GM20000 (cell line): ENCODE data around the gene HSD17B3.
"Not testable (repeated sequence)": the region's sequence is repeated elsewhere in the genome, so short reads cannot be mapped to it uniquely, and the experiment has no call there.

Source experiments
- DNase-seq: peaks from one replicate; pipeline ENCODE4 v3.0.0; 2012; ENCODE audit warnings: low spot score
- CTCF ChIP-seq: IDR thresholded peaks from 2 replicates; pipeline ENCODE4 v1.5.1; 2012; ENCODE audit warnings: mild to moderate bottlenecking, control low read depth; ENCODE audit errors: extremely low read depth, missing control alignments

The HSD17B3 gene

GRCh38 chr9:96340707-96341106, 38.7 kb upstream of the HSD17B3 start:
- TF ChIP-seq CTCF, result no peak
- no peak for DNase-seq

- TF ChIP-seq CTCF, result no peak
- no peak for DNase-seq
Measured at GRCh38 chr9:96338299-96338698, 36.3 kb upstream of the HSD17B3 start.

DNA sequence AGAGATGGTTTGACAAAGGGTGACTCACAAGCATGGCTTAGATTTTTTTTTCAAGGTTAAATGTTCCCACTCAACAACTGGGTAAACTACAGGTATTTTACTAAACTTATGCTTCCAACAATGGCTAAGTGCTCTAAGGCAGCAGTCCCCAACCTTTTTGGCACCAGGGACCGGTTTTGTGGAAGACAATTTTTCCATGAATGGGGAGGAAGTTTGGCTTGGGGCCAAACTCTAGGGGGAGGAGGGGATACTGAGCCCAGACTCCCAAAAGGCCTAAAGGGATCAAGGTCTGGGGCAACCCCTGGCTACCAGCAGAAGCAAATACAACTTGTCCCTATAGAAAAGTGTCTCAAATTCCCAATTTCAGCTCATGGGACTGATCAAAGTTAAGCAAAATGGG, 32.0 kb upstream of the HSD17B3 start:
- no peak for TF ChIP-seq CTCF
- no peak for DNase-seq

- TF ChIP-seq CTCF, result no peak
Measured at GRCh38 chr9:96331236-96331947, 29.4 kb upstream of the HSD17B3 start.

GRCh38 chr9:96327694-96328352, 25.8 kb upstream of the HSD17B3 start:
- peak; percentile 61 for TF ChIP-seq CTCF
- DNase-seq, result peak; percentile 52

More at GRCh38 chr9:96331236-96331947, 29.4 kb upstream of the HSD17B3 start:
- DNase-seq, result no peak

DNA sequence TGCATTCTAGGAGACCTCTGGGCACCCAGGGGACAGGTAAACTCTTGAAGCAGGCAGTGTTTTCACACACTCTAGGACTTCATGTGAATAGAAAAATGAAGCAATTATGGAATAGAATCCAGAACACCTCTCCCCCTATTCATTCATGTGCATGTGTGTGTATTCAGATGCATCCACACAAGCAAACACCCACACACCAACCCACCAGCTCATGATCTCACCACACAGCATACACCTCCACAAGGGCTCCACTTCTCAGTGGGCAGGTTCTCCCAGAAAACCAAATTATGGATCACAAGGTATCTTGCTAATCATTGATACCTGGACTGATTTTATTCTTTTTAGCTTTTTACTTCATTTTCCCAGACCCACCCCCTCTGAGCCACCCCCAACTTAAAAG, 21.2 kb upstream of the HSD17B3 start:
- no peak for TF ChIP-seq CTCF
- no peak for DNase-seq

GRCh38 chr9:96322736-96323135, 20.8 kb upstream of the HSD17B3 start:
- not testable (repeated sequence) for DNase-seq

DNA sequence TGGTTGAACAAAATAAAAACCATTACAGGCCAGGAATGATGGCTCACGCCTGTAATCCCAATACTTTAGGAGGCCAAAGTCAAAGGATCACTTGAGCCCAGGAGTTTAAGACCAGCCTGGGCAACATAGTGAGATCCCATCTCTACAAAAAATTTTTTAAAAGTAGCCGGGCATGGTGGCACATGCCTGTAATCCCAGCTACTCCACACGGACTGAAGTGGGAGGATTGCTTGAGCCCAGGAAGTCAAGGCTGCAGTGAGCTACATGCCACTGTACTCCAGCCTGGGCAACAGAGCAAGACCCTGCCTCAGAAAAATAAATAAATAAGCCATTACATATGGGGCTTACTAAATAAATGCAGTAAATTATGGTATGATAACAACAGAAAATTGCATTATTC, 20.2 kb upstream of the HSD17B3 start:
- not testable (repeated sequence) for DNase-seq
